ENCODE measurements around the gene NPY1R.

NPY1R gene

GRCh38 chr4:163332526-163333406, at the start of gene NPY1R:
Gene NPY1R, minus strand, starts transcription at chr4:163332596. Its CDS starts 6,042 bp downstream, at chr4:163326554.
- DNase-seq (ENCODE audit: low read depth) = no peak

GRCh38 chr4:163380703-163381102, 48.3 kb upstream of the NPY1R start:
- no peak for DNase-seq (ENCODE audit: low read depth)

GRCh38 chr4:163378661-163379060, 46.3 kb upstream of the NPY1R start:
- no peak for DNase-seq (ENCODE audit: low read depth)

- DNase-seq (ENCODE audit: low read depth) = no peak
These were observed 39.6 kb upstream of the NPY1R start for GRCh38 chr4:163372029-163372428.

GRCh38 chr4:163367651-163368050, 35.3 kb upstream of the NPY1R start:
- no peak for DNase-seq (ENCODE audit: low read depth)

- no peak for DNase-seq (ENCODE audit: low read depth)
These were observed 23.7 kb upstream of the NPY1R start for GRCh38 chr4:163356104-163356503.

GRCh38 chr4:163353054-163353453, 20.7 kb upstream of the NPY1R start:
- DNase-seq (ENCODE audit: low read depth) = no peak

GRCh38 chr4:163350672-163351071, 18.3 kb upstream of the NPY1R start:
- no peak for DNase-seq (ENCODE audit: low read depth)

GRCh38 chr4:163344147-163345125, 12.0 kb upstream of the NPY1R start:
- no peak for DNase-seq (ENCODE audit: low read depth)

GRCh38 chr4:163343604-163344146, 11.3 kb upstream of the NPY1R start, which contains the start of gene NPY5R:
Gene NPY5R, plus strand, starts transcription at chr4:163343892. Its CDS starts 6,382 bp downstream, at chr4:163350274.
- no peak for DNase-seq (ENCODE audit: low read depth)

GRCh38 chr4:163335384-163335783, 3.0 kb upstream of the NPY1R start:
- no peak for DNase-seq (ENCODE audit: low read depth)

GRCh38 chr4:163331629-163332376, 593 bp downstream of the NPY1R start:
- no peak for DNase-seq (ENCODE audit: low read depth)

- DNase-seq (ENCODE audit: low read depth) = no peak
These were observed 1.3 kb downstream of the NPY1R start for GRCh38 chr4:163330916-163331628.

GRCh38 chr4:163317110-163317509, 15.3 kb downstream of the NPY1R start:
- DNase-seq (ENCODE audit: low read depth) = no peak

GRCh38 chr4:163309466-163309865, 22.9 kb downstream of the NPY1R start:
- no peak for DNase-seq (ENCODE audit: low read depth)

- no peak for DNase-seq (ENCODE audit: low read depth)
These were observed 29.3 kb downstream of the NPY1R start for GRCh38 chr4:163303069-163303468.

- no peak for DNase-seq (ENCODE audit: low read depth)
These were observed 32.0 kb downstream of the NPY1R start for GRCh38 chr4:163300445-163300844.

GRCh38 chr4:163295138-163295537, 37.3 kb downstream of the NPY1R start:
- no peak for DNase-seq (ENCODE audit: low read depth)

- no peak for DNase-seq (ENCODE audit: low read depth)
These were observed 48.1 kb downstream of the NPY1R start for GRCh38 chr4:163284304-163284703.

GRCh38 chr4:163280703-163281519, 51.5 kb downstream of the NPY1R start:
- no peak for DNase-seq (ENCODE audit: low read depth)

Measured in activated T-helper 9 cell treated with anti-CD3 and anti-CD28 coated beads, Interleukin-2, amount 50 U/mL, for 16 hours (primary cell).